A549 (cell line): ENCODE results near the gene NPSR1. TPM values are rescaled to one million over a fixed set of nuclear protein-coding genes. Genes with fewer than 3 reads are reported as not detected.

ENCODE experiments used
- ATAC-seq, 2 experiments: fragments of 200-7000 bp in 1 of 2; fragments of >200 bp in 1 of 2; cut with Nextera tagmentation in 1 of 2; cut with Tn5 transposase in 1 of 2; 3 replicates each; pipeline versions ENCODE4 v1.8.0 to v1.9.1; 2018 to 2020; ENCODE audit warnings: mild to moderate bottlenecking in 1 of 2, moderate library complexity in 1 of 2
- CTCF ChIA-PET: fragments of 300-600 bp; sonication (Branson Sonifier 250); formaldehyde crosslinking; extraction: SDS; loops from one replicate; lab custom pipeline; 2021; ENCODE audit warnings: antibody characterized with exemption, inconsistent platforms; lab: Yijun Ruan, JAX
- POLR2A ChIA-PET: fragments of 350-600 bp; formaldehyde crosslinking; extraction: SDS; loops from one replicate; lab custom pipeline; 2021; ENCODE audit warnings: antibody characterized with exemption, inconsistent platforms; lab: Yijun Ruan, JAX
- DNase-seq, 2 experiments: peaks; one replicate each; pipeline versions ENCODE4 v3.0.0 to v3.0.0-alpha.2; 2011 to 2016; ENCODE audit warnings: low read depth in 1 of 2, low spot score in 1 of 2
- FAIRE-seq: peaks from 2 replicates; lab custom pipeline; 2011; peaks lifted over from hg19 to GRCh38; lab: Jason Lieb, UNC
- H3K27ac ChIP-seq, 2 experiments: fragments of >200 bp; sonication (Bioruptor Twin); formaldehyde crosslinking; 3 replicates each; pipeline ENCODE4 v1.5.1; 2016 to 2017
- H3K4me1 ChIP-seq: fragments of >200 bp; sonication (Bioruptor Twin); formaldehyde crosslinking; 3 replicates; pipeline ENCODE4 v1.6.1; 2016
- H3K4me2 ChIP-seq: fragments of >200 bp; sonication (Bioruptor Twin); formaldehyde crosslinking; 3 replicates; pipeline ENCODE4 v1.6.1; 2016
- H3K4me3 ChIP-seq: fragments of >200 bp; sonication (Bioruptor Twin); formaldehyde crosslinking; 3 replicates; pipeline ENCODE4 v1.5.1; 2016
- H3K9me3 ChIP-seq: fragments of >200 bp; sonication (Bioruptor Twin); formaldehyde crosslinking; 3 replicates; pipeline ENCODE4 v1.6.1; 2016
- EP300 ChIP-seq, 2 experiments: fragments of >200 bp; sonication (Bioruptor Twin); formaldehyde crosslinking; IDR thresholded peaks; 2 replicates in 1 of 2; 3 replicates in 1 of 2; pipeline ENCODE4 v1.6.1; 2016 to 2017
- FOSB ChIP-seq: fragments of 250-450 bp; sonication (Bioruptor Pico); IDR thresholded peaks from 2 replicates; pipeline ENCODE4 v1.5.0; 2020; ENCODE audit warnings: mild to moderate bottlenecking, moderate library complexity
- HDAC2 ChIP-seq: fragments of 200-600 bp; sonication (generic); IDR thresholded peaks from 2 replicates; pipeline ENCODE4 v1.6.1; 2016
- HOXB13 ChIP-seq: fragments of 250-450 bp; sonication (Bioruptor Pico); IDR thresholded peaks from 2 replicates; pipeline ENCODE4 v1.5.0; 2020; ENCODE audit warnings: low read depth, mild to moderate bottlenecking, moderate library complexity
- JUNB ChIP-seq: fragments of >200 bp; sonication (Bioruptor Twin); formaldehyde crosslinking; IDR thresholded peaks from 2 replicates; pipeline ENCODE4 v1.6.1; 2016
- KDM1A ChIP-seq: fragments of 200-600 bp; sonication (generic); IDR thresholded peaks from 2 replicates; pipeline ENCODE4 v1.6.1; 2016; ENCODE audit warnings: low read depth, mild to moderate bottlenecking
- KDM5A ChIP-seq: fragments of 200-600 bp; sonication (generic); IDR thresholded peaks from 2 replicates; pipeline ENCODE4 v1.6.1; 2016; ENCODE audit warnings: antibody characterized with exemption, mild to moderate bottlenecking
- MAFK ChIP-seq: fragments of 450-650 bp; IDR thresholded peaks from 2 replicates; pipeline ENCODE4 v1.6.1; 2014; ENCODE audit not compliant: partially characterized antibody
- NFE2L2 ChIP-seq: fragments of 150-350 bp; conservative IDR thresholded peaks from 2 replicates; pipeline ENCODE4 v1.6.1; 2014; ENCODE audit warnings: low read length
- SMC3 ChIP-seq: fragments of >200 bp; sonication (Bioruptor Twin); formaldehyde crosslinking; IDR thresholded peaks from 3 replicates; pipeline ENCODE4 v1.6.1; 2018; ENCODE audit warnings: inconsistent platforms
- ZFP36 ChIP-seq: fragments of 450-650 bp; IDR thresholded peaks from 2 replicates; pipeline ENCODE4 v1.6.1; 2014; ENCODE audit warnings: borderline replicate concordance; ENCODE audit not compliant: partially characterized antibody
- WGBS: methylation state at CpG from one replicate; pipeline ENCODE4 v1.1.6; 2017; ENCODE audit errors: missing lambda C conversion rate; 5-methylcytosine and 5-hydroxymethylcytosine counted together
- polyA plus RNA-seq, 4 experiments: library from polyadenylated mRNA; depleted of rRNA in 3 of 4; stranded (reverse); fragments of >200 nt; fragmentation: RNase III in 1 of 4; extraction: RNeasy Plus Mini Kit Qiagen cat#74134 plus additional on column Dnase treatment in 1 of 4; gene quantifications; 2 replicates in 3 of 4; 3 replicates in 1 of 4; pipeline ENCODE4 v1.2.3, GENCODE V29; 2011 to 2017
- small RNA-seq, 6 experiments: library from RNA; depleted of rRNA; stranded (forward); fragments of <200 nt; gene quantifications; one replicate each; pipeline ENCODE3, GENCODE V24; 2012
- TF ChIP-seq, protein P1 (sequence below): fragments of 200-600 bp; sonication (generic); IDR thresholded peaks from 2 replicates; pipeline ENCODE4 v1.6.1; 2016; ENCODE audit warnings: antibody characterized with exemption, mild to moderate bottlenecking, moderate library complexity
- TF ChIP-seq, protein P2 (sequence below): IDR thresholded peaks from 2 replicates; pipeline ENCODE4 v1.6.1; 2012; ENCODE audit warnings: low read depth, borderline replicate concordance

Gene NPSR1
- polyA plus RNA-seq, 2 of the 4 experiments (the other 2 are of a cell fraction), result not detected

DNA sequence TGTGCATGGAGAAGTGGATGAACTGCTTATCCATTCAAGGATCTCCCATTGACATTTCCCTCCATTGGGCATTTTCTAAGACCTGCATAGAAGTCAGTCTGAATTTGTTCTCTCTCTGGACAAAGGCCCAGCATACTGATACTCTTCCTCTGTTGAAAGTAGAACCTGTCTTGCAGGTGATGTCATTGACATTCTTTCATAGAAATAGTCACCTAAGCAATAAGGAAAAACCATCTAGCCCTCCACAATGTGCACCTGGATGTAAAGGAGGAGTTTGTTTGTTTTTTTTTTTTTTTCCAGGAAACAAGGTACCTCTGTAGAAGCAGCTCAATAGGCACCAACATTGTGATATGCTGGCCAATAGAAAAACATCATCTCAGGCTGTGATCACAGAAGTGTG lies 228.8 kb downstream of the NPSR1 start:
- no peak for ATAC-seq
- TF ChIP-seq, protein P1, sequence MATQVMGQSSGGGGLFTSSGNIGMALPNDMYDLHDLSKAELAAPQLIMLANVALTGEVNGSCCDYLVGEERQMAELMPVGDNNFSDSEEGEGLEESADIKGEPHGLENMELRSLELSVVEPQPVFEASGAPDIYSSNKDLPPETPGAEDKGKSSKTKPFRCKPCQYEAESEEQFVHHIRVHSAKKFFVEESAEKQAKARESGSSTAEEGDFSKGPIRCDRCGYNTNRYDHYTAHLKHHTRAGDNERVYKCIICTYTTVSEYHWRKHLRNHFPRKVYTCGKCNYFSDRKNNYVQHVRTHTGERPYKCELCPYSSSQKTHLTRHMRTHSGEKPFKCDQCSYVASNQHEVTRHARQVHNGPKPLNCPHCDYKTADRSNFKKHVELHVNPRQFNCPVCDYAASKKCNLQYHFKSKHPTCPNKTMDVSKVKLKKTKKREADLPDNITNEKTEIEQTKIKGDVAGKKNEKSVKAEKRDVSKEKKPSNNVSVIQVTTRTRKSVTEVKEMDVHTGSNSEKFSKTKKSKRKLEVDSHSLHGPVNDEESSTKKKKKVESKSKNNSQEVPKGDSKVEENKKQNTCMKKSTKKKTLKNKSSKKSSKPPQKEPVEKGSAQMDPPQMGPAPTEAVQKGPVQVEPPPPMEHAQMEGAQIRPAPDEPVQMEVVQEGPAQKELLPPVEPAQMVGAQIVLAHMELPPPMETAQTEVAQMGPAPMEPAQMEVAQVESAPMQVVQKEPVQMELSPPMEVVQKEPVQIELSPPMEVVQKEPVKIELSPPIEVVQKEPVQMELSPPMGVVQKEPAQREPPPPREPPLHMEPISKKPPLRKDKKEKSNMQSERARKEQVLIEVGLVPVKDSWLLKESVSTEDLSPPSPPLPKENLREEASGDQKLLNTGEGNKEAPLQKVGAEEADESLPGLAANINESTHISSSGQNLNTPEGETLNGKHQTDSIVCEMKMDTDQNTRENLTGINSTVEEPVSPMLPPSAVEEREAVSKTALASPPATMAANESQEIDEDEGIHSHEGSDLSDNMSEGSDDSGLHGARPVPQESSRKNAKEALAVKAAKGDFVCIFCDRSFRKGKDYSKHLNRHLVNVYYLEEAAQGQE, result no peak
- TF ChIP-seq NFE2L2 (no peak), HOXB13 (no peak), HDAC2 (no peak), SMC3 (no peak), KDM1A (no peak), MAFK (no peak), KDM5A (no peak), JUNB (no peak)
- TF ChIP-seq, protein P2, sequence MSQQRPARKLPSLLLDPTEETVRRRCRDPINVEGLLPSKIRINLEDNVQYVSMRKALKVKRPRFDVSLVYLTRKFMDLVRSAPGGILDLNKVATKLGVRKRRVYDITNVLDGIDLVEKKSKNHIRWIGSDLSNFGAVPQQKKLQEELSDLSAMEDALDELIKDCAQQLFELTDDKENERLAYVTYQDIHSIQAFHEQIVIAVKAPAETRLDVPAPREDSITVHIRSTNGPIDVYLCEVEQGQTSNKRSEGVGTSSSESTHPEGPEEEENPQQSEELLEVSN, result no peak
- no peak for FAIRE-seq
- CTCF ChIA-PET, result interaction anchor here (1.4 kb wide), 1 partner anchor 31 kb away, joined by 4 read pairs; no protein-coding TSS in a partner anchor
- DNase-seq, result no peak
- peaks cover 29% of the 10 kb centered on the region for H3K9me3 ChIP-seq
- H3K27ac ChIP-seq, result no peak overlapping the region
- H3K4me1 ChIP-seq, result peaks cover 14% of the 10 kb centered on the region
- H3K4me3 ChIP-seq, result no peak overlapping the region
- H3K4me2 ChIP-seq, result no peak overlapping the region
- POLR2A ChIA-PET, result no interaction called here

DNA sequence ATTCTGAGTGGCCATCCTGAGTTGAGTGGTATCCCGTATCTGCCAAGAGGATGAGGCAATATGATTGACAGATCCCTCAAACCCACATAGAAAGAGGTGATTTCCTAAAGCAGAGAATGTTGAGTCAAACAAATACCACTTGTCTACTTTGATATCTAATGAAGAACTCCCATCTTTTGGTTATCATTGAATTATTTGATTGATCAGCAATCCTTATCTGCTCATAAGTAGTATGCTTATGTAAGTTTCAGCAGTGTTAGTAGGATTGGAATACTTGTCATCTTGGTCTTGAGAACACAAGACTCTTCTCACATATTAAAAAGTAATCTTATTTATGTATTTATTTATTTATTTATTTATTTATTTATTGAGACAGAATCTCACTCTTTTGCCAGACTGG lies 231.9 kb downstream of the NPSR1 start:
- Histone ChIP-seq H3K4me1 (peaks cover 16% of the 10 kb centered on the region), H3K9me3 (peaks cover 4% of the 10 kb centered on the region; the same call in 2 of the 3 replicates), H3K4me2 (no peak overlapping the region), H3K27ac (no peak overlapping the region; a peak in 1 of 6 replicates), H3K4me3 (no peak overlapping the region)
- POLR2A ChIA-PET, result no interaction called here
- DNase-seq (no peak), ATAC-seq (no peak), FAIRE-seq (no peak)
- TF ChIP-seq MAFK, result peak; percentile 59
- no peak for TF ChIP-seq EP300 (IDR thresholded peaks at IDR 0.05)
- CTCF ChIA-PET, result interaction anchor here (0.6 to 2.1 kb wide), 2 partner anchors 8 to 66 kb away, joined by 4 to 6 read pairs; no protein-coding TSS in a partner anchor
- 77% methylated on average over 1 of the region's 1 CpG for WGBS

DNA sequence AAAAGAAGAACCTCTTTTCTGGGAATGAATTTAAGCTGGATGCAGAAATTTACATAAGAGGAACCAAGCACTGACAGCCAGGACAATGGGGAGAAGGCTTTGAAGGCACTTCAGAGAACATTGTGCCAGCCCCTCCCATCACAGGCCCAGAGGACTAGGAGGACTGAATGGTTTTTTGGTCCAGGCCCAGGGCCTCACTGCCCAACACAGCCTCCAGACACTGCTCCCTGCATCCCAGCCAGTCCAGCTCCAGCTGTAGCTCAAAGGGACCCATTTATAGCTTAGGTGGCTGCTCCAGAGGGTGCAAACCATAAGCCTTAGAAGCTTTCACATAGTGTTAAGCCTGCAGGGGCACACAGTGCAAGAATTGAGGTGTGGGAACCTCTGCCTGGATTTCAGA lies 237.2 kb downstream of the NPSR1 start:
- no peak for ATAC-seq
- Histone ChIP-seq H3K9me3 (peaks cover 12% of the 10 kb centered on the region), H3K4me2 (no peak overlapping the region), H3K4me1 (peaks cover 16% of the 10 kb centered on the region), H3K4me3 (no peak overlapping the region), H3K27ac (no peak overlapping the region)
- POLR2A ChIA-PET, result no interaction called here
- no peak for FAIRE-seq
- CTCF ChIA-PET, result no interaction called here
- TF ChIP-seq ZFP36 (peak; percentile 93), FOSB (CRISPR knock-in tag) (no peak)
- DNase-seq, result no peak

Small RNAs within 50 kb of the gene (small RNA-seq; reads per million reads assigned to genes)
- gene RF00322, result 0 reads per million in 6 experiments
- 0 reads per million in 6 experiments for gene RN7SL132P
